WI38 (cell line): ENCODE data around the gene NRXN2.

Experiments
- H3K4me3 ChIP-seq: 2 replicates; pipeline ENCODE4 v1.5.1; 2011; ENCODE audit warnings: low read depth, mild to moderate bottlenecking, control low read depth, low read length
- CTCF ChIP-seq: IDR thresholded peaks from 2 replicates; pipeline ENCODE4 v1.5.1; 2012; ENCODE audit warnings: low read depth, mild to moderate bottlenecking, control low read depth, low read length

NRXN2 gene

GRCh38 chr11:64694026-64694755 lies 28.8 kb downstream of the NRXN2 start:
- H3K4me3 ChIP-seq, result no peak overlapping the region
- TF ChIP-seq CTCF, result no peak

- no peak for TF ChIP-seq CTCF
- H3K4me3 ChIP-seq, result no peak overlapping the region
Observed at GRCh38 chr11:64692764-64693331, 30.1 kb downstream of the NRXN2 start.

GRCh38 chr11:64691543-64691942 lies 31.5 kb downstream of the NRXN2 start:
- TF ChIP-seq CTCF, result no peak

GRCh38 chr11:64690235-64690634 lies 32.8 kb downstream of the NRXN2 start:
- no peak for TF ChIP-seq CTCF

More at GRCh38 chr11:64691543-64691942, 31.5 kb downstream of the NRXN2 start:
- H3K4me3 ChIP-seq, result no peak overlapping the region

GRCh38 chr11:64688534-64688982 lies 34.4 kb downstream of the NRXN2 start:
- H3K4me3 ChIP-seq, result peak overlapping the region; percentile 56

More at GRCh38 chr11:64690235-64690634, 32.8 kb downstream of the NRXN2 start:
- H3K4me3 ChIP-seq, result no peak overlapping the region

GRCh38 chr11:64687643-64688533 lies 35.1 kb downstream of the NRXN2 start:
- no peak overlapping the region for H3K4me3 ChIP-seq
- TF ChIP-seq CTCF, result no peak

More at GRCh38 chr11:64688534-64688982, 34.4 kb downstream of the NRXN2 start:
- peak; percentile 90 for TF ChIP-seq CTCF
